H9 (cell line): ENCODE data around the gene PTK7. TPM values are rescaled to one million over a fixed set of nuclear protein-coding genes. Genes with fewer than 3 reads are reported as not detected.
"Not testable (repeated sequence)": the region's sequence is repeated elsewhere in the genome, so short reads cannot be mapped to it uniquely, and the experiment has no call there.

Experiments used
- DNase-seq: peaks from one replicate; pipeline ENCODE4 v3.0.0-alpha.2; 2017
- H2AFZ ChIP-seq: one replicate; pipeline ENCODE4 v1.6.1; 2013; ENCODE audit warnings: mild to moderate bottlenecking, low read length, control low read depth, moderate library complexity
- H2AK5ac ChIP-seq: 2 replicates; pipeline ENCODE4 v1.6.1; 2013; ENCODE audit warnings: low read length, control low read depth, mixed read lengths; ENCODE audit not compliant: insufficient read length
- H2BK120ac ChIP-seq: one replicate; pipeline ENCODE4 v1.6.1; 2013; ENCODE audit warnings: low read depth, mild to moderate bottlenecking, low read length, control low read depth, inconsistent platforms; ENCODE audit not compliant: poor library complexity, severe bottlenecking
- H2BK12ac ChIP-seq: 2 replicates; pipeline ENCODE4 v1.6.1; 2013; ENCODE audit warnings: low read length, control low read depth, mixed read lengths, low read depth; ENCODE audit not compliant: insufficient read length
- H2BK15ac ChIP-seq: 2 replicates; pipeline ENCODE4 v1.6.1; 2013; ENCODE audit warnings: low read depth, low read length, control low read depth
- H2BK20ac ChIP-seq: one replicate; pipeline ENCODE4 v1.6.1; 2013; ENCODE audit warnings: low read depth, mild to moderate bottlenecking, low read length, control low read depth, inconsistent platforms; ENCODE audit not compliant: poor library complexity, severe bottlenecking
- H2BK5ac ChIP-seq: 2 replicates; pipeline ENCODE4 v1.6.1; 2013; ENCODE audit warnings: low read length, control low read depth, mixed read lengths; ENCODE audit not compliant: insufficient read length
- H3K14ac ChIP-seq: 2 replicates; pipeline ENCODE4 v1.6.1; 2013; ENCODE audit warnings: low read length, control low read depth; ENCODE audit not compliant: insufficient read depth
- H3K18ac ChIP-seq: 2 replicates; pipeline ENCODE4 v1.6.1; 2013; ENCODE audit warnings: low read depth, mild to moderate bottlenecking, mixed read lengths, low read length, control low read depth; ENCODE audit not compliant: insufficient read length
- H3K23ac ChIP-seq: 2 replicates; pipeline ENCODE4 v1.6.1; 2013; ENCODE audit warnings: low read length, control low read depth, mixed read lengths, low read depth; ENCODE audit not compliant: insufficient read length
- H3K23me2 ChIP-seq: 2 replicates; pipeline ENCODE4 v1.6.1; 2013; ENCODE audit warnings: low read depth, mild to moderate bottlenecking, mixed read lengths, low read length, control low read depth; ENCODE audit not compliant: insufficient read length, poor library complexity, severe bottlenecking
- H3K27ac ChIP-seq: 2 replicates; pipeline ENCODE4 v1.5.1; 2013; ENCODE audit warnings: low read length, control low read depth, mixed read lengths, low read depth; ENCODE audit not compliant: insufficient read length
- H3K27me3 ChIP-seq: 2 replicates; pipeline ENCODE4 v1.6.1; 2013; ENCODE audit warnings: low read length, control low read depth, inconsistent platforms; ENCODE audit not compliant: insufficient read depth
- H3K4ac ChIP-seq: 2 replicates; pipeline ENCODE4 v1.6.1; 2013; ENCODE audit warnings: low read depth, mild to moderate bottlenecking, control low read depth, inconsistent platforms, low read length, moderate library complexity
- H3K4me1 ChIP-seq: 2 replicates; pipeline ENCODE4 v1.6.1; 2013; ENCODE audit warnings: low read length, control low read depth, inconsistent platforms; ENCODE audit not compliant: insufficient read depth
- H3K4me2 ChIP-seq: 2 replicates; pipeline ENCODE4 v1.6.1; 2013; ENCODE audit warnings: low read length, control low read depth, mixed read lengths; ENCODE audit not compliant: insufficient read length, insufficient read depth
- H3K56ac ChIP-seq: 2 replicates; pipeline ENCODE4 v1.6.1; 2013; ENCODE audit warnings: low read depth, mild to moderate bottlenecking, mixed read lengths, low read length, control low read depth; ENCODE audit not compliant: insufficient read length
- H3K79me1 ChIP-seq: 2 replicates; pipeline ENCODE4 v1.6.1; 2013; ENCODE audit warnings: low read depth, mild to moderate bottlenecking, moderate library complexity, low read length, control low read depth, inconsistent platforms; ENCODE audit not compliant: insufficient read depth, poor library complexity, severe bottlenecking
- H3K79me2 ChIP-seq: 2 replicates; pipeline ENCODE4 v1.6.1; 2013; ENCODE audit warnings: low read length, control low read depth, inconsistent platforms; ENCODE audit not compliant: insufficient read depth
- H3K9ac ChIP-seq: 2 replicates; pipeline ENCODE4 v1.6.1; 2013; ENCODE audit warnings: low read length, control low read depth, mixed read lengths; ENCODE audit not compliant: insufficient read length; ENCODE audit errors: extremely low read depth
- H3K9me3 ChIP-seq: one replicate; pipeline ENCODE4 v1.6.1; 2013; ENCODE audit warnings: low read depth, low read length, inconsistent platforms; ENCODE audit not compliant: control insufficient read depth
- H3T11ph ChIP-seq: one replicate; pipeline ENCODE4 v1.6.1; 2013; ENCODE audit warnings: mild to moderate bottlenecking, low read length, control low read depth, inconsistent platforms
- H4K20me1 ChIP-seq: one replicate; pipeline ENCODE4 v1.6.1; 2013; ENCODE audit not compliant: control insufficient read depth, insufficient read length, insufficient read depth
- H4K5ac ChIP-seq: 2 replicates; pipeline ENCODE4 v1.6.1; 2013; ENCODE audit warnings: low read depth, mild to moderate bottlenecking, mixed read lengths, low read length, control low read depth; ENCODE audit not compliant: insufficient read length
- H4K8ac ChIP-seq: replicated peaks from 2 replicates; pipeline ENCODE4 v1.6.1; 2013; ENCODE audit warnings: low read length, control low read depth, mixed read lengths, low read depth; ENCODE audit not compliant: insufficient read length
- H4K91ac ChIP-seq: 2 replicates; pipeline ENCODE4 v1.6.1; 2013; ENCODE audit warnings: low read depth, mild to moderate bottlenecking, moderate library complexity, mixed read lengths, low read length, control low read depth; ENCODE audit not compliant: insufficient read length
- H3K27ac Mint-ChIP-seq, 3 experiments: 2 replicates in 2 of 3; 3 replicates in 1 of 3; pipeline ENCODE4 v1.8.0; 2020 to 2021; ENCODE audit warnings: mixed read lengths in 3 of 3, mild to moderate bottlenecking in 1 of 3, moderate library complexity in 1 of 3
- H3K27me3 Mint-ChIP-seq: 2 replicates; pipeline ENCODE4 v1.8.0; 2021; ENCODE audit warnings: low read depth, mild to moderate bottlenecking, moderate library complexity, mixed read lengths
- H3K36me3 Mint-ChIP-seq, 3 experiments: 2 replicates in 2 of 3; 3 replicates in 1 of 3; pipeline ENCODE4 v1.8.0; 2020 to 2021; ENCODE audit warnings: low read depth in 3 of 3, mixed read lengths in 3 of 3; ENCODE audit not compliant: insufficient read depth in 1 of 3
- H3K4me1 Mint-ChIP-seq, 2 experiments: 2 replicates each; pipeline ENCODE4 v1.8.0; 2020; ENCODE audit warnings: mixed read lengths in 2 of 2
- H3K4me3 Mint-ChIP-seq, 2 experiments: 2 replicates in 1 of 2; 3 replicates in 1 of 2; pipeline ENCODE4 v1.8.0; 2020 to 2021; ENCODE audit warnings: mild to moderate bottlenecking in 2 of 2, mixed read lengths in 2 of 2, moderate library complexity in 1 of 2
- H3K9me3 Mint-ChIP-seq, 2 experiments: 2 replicates in 1 of 2; 3 replicates in 1 of 2; pipeline ENCODE4 v1.8.0; 2020; ENCODE audit warnings: mild to moderate bottlenecking in 2 of 2, mixed read lengths in 2 of 2, moderate library complexity in 1 of 2
- WGBS: extraction: QIAGEN DNeasy Blood & Tissue Kit; methylation state at CpG from one replicate; pipeline ENCODE4 v1.1.7; 2013; ENCODE audit warnings: missing lambda C conversion rate, low lambda C conversion rate, mixed read lengths; ENCODE audit not compliant: insufficient read length; ENCODE audit errors: extremely low coverage; 5-methylcytosine and 5-hydroxymethylcytosine counted together
- total RNA-seq: library from RNA; stranded (reverse); gene quantifications from 2 replicates; pipeline ENCODE4 v1.2.1, GENCODE V29; 2021
- TF ChIP-seq, protein P1 (sequence below): fragments of 200-600 bp; sonication (generic); conservative IDR thresholded peaks from 3 replicates; pipeline ENCODE4 v1.8.0; 2021; ENCODE audit warnings: antibody characterized with exemption, mild to moderate bottlenecking

PTK7 gene
- total RNA-seq, 1 experiment from 2014 or later: 128 TPM

DNA sequence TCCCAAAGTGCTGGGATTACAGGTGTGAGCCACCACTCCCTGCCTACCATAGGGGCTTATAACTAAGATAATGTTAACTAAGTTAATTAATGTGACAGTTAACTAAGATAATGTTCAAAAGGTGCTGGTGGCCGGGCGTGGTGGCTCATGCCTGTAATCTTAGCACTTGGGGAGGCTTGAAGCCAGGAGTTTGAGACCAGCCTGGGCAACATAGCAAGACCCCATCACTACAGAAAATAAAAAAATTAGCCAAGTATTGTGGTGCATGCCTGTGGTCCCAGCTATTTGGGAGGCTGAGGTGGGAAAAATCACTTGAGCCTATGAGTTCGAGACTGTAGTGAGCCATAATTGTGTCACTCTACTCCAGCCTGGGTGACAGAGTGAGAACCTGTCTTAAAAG is 62.2 kb downstream of the PTK7 start:
- no peak overlapping the region for H3K4me3 Mint-ChIP-seq
- H3K9me3 Mint-ChIP-seq: no peaks in the 10 kb centered on the region
- no peak overlapping the region for H3K27ac Mint-ChIP-seq

DNA sequence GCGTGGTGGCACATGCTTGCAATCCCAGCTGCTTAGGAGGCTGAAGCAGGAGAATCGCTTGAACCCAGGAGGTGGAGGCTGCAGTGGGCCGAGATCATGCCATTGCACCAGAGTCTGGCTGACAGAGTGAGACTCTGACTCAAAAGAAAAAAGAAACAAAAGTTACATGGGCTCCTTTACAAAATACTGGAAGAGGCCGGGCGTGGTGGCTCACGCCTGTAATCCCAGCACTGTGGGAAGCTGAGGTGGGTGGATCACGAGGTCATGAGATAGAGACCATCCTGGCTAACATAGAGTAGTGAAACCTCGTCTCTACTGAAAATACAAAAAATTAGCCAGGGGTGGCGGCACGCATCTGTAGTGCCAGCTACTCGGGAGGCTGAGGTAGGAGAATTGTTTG is 63.9 kb downstream of the PTK7 start:
- not testable (repeated sequence) for H3K23me2 ChIP-seq, H3K27me3 Mint-ChIP-seq, H4K20me1 ChIP-seq, H2AK5ac ChIP-seq, H2BK15ac ChIP-seq, H3K23ac ChIP-seq, H3K18ac ChIP-seq, H3K9me3 ChIP-seq, H3K9ac ChIP-seq, H3K79me1 ChIP-seq, H3K4ac ChIP-seq, H2BK12ac ChIP-seq, H4K5ac ChIP-seq, H3K4me1 Mint-ChIP-seq, H3K27me3 ChIP-seq, H3K27ac Mint-ChIP-seq, H3K4me1 ChIP-seq, H3K27ac ChIP-seq, H3K4me2 ChIP-seq, H4K91ac ChIP-seq, H3K79me2 ChIP-seq, H3K4me3 Mint-ChIP-seq, H3K56ac ChIP-seq, H2AFZ ChIP-seq, H3K9me3 Mint-ChIP-seq, DNase-seq, H2BK5ac ChIP-seq, H4K8ac ChIP-seq, H3T11ph ChIP-seq, H3K14ac ChIP-seq, H2BK120ac ChIP-seq, H2BK20ac ChIP-seq
- peaks cover 0 to 28% (median 23%) of the 10 kb centered on the region in 3 experiments for H3K36me3 Mint-ChIP-seq
- no CpG with 5 or more reads among the region's 11 CpGs for WGBS

More for the DNA sequence above, 62.2 kb downstream of the PTK7 start:
- no peak overlapping the region for H4K5ac ChIP-seq
- H3T11ph ChIP-seq: no peak overlapping the region
- H3K23me2 ChIP-seq: no peaks in the 10 kb centered on the region
- no peak for DNase-seq
- Mint-ChIP-seq H3K27me3 (no peaks in the 10 kb centered on the region), H3K4me1 (peaks cover 5% of the 10 kb centered on the region in 2 experiments), H3K36me3 (peaks cover 0 to 25% (median 23%) of the 10 kb centered on the region in 3 experiments; a peak in 6 of 7 replicates)
- H3K9ac ChIP-seq: no peak overlapping the region
- H3K79me2 ChIP-seq: no peaks in the 10 kb centered on the region
- no peak overlapping the region for H3K56ac ChIP-seq
- WGBS: no CpG with 5 or more reads among the region's 3 CpGs
- H3K4me1 ChIP-seq: no peaks in the 10 kb centered on the region
- no peak overlapping the region for H2AFZ ChIP-seq
- no peak overlapping the region for H2BK120ac ChIP-seq
- H4K20me1 ChIP-seq: no peaks in the 10 kb centered on the region
- TF ChIP-seq, protein P1, sequence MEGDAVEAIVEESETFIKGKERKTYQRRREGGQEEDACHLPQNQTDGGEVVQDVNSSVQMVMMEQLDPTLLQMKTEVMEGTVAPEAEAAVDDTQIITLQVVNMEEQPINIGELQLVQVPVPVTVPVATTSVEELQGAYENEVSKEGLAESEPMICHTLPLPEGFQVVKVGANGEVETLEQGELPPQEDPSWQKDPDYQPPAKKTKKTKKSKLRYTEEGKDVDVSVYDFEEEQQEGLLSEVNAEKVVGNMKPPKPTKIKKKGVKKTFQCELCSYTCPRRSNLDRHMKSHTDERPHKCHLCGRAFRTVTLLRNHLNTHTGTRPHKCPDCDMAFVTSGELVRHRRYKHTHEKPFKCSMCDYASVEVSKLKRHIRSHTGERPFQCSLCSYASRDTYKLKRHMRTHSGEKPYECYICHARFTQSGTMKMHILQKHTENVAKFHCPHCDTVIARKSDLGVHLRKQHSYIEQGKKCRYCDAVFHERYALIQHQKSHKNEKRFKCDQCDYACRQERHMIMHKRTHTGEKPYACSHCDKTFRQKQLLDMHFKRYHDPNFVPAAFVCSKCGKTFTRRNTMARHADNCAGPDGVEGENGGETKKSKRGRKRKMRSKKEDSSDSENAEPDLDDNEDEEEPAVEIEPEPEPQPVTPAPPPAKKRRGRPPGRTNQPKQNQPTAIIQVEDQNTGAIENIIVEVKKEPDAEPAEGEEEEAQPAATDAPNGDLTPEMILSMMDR: no peak
- no peak overlapping the region for H3K27ac ChIP-seq
- H3K79me1 ChIP-seq: no peaks in the 10 kb centered on the region
- H3K9me3 ChIP-seq: no peaks in the 10 kb centered on the region
- H3K18ac ChIP-seq: no peak overlapping the region
- H3K27me3 ChIP-seq: no peaks in the 10 kb centered on the region
- H2BK15ac ChIP-seq: no peak overlapping the region
- H4K91ac ChIP-seq: no peak overlapping the region
- H2BK20ac ChIP-seq: no peak overlapping the region
- no peak overlapping the region for H3K23ac ChIP-seq
- no peak overlapping the region for H3K4ac ChIP-seq
- H2AK5ac ChIP-seq: no peak overlapping the region
- no peak overlapping the region for H2BK12ac ChIP-seq
- no peak overlapping the region for H2BK5ac ChIP-seq
- H3K4me2 ChIP-seq: no peak overlapping the region
- no peak overlapping the region for H3K14ac ChIP-seq
- H4K8ac ChIP-seq: no peak overlapping the region
